ENCODE measurements around the gene ARHGEF6.
"Not testable (repeated sequence)": the region's sequence is repeated elsewhere in the genome, so short reads cannot be mapped to it uniquely, and the experiment has no call there.

The ARHGEF6 gene, protein sequence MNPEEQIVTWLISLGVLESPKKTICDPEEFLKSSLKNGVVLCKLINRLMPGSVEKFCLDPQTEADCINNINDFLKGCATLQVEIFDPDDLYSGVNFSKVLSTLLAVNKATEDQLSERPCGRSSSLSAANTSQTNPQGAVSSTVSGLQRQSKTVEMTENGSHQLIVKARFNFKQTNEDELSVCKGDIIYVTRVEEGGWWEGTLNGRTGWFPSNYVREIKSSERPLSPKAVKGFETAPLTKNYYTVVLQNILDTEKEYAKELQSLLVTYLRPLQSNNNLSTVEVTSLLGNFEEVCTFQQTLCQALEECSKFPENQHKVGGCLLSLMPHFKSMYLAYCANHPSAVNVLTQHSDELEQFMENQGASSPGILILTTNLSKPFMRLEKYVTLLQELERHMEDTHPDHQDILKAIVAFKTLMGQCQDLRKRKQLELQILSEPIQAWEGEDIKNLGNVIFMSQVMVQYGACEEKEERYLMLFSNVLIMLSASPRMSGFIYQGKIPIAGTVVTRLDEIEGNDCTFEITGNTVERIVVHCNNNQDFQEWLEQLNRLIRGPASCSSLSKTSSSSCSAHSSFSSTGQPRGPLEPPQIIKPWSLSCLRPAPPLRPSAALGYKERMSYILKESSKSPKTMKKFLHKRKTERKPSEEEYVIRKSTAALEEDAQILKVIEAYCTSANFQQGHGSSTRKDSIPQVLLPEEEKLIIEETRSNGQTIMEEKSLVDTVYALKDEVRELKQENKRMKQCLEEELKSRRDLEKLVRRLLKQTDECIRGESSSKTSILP

DNA sequence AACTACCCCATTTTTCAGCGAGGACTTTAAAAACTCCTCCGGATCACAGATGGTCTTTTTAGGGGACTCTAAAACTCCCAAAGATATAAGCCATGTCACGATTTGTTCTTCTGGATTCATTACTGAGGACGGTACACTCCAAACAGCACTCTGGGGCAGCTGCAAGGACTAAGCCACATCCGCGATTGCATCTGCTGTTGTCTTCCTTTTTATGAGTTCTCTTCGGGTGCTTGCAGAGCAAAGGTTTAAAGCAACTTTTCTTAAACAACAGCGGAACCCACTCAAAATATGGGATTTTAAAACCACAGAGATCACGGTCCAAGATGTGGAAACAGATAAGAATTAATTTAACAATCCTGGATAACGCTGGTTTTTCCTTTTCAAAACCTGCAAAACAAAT is at the start of gene ARHGEF6:
ARHGEF6 (minus strand) TSS at position 170 of the 400 bp plus-strand sequence; CDS start at position 120, 50 bp downstream.
- DNase-seq: no peak

DNA sequence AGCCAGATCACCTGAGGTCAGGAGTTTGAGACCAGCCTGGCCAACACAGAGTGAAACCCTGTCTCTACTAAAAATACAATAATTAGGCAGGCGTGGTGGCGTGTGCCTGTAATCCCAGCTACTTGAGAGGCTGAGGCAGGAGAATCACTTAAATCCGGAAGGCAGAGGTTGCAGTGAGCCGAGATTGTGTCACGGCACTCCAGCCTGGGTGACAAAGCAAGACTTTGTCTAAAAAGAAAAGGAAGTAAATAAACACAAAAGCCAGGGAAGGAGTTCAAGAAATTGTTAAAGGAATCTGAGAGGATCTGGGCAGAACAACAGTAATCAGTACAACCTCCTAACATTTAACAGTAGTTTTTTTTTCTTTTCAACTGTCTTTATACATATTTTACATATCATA is 48.7 kb upstream of the ARHGEF6 start:
- no peak for DNase-seq

DNA sequence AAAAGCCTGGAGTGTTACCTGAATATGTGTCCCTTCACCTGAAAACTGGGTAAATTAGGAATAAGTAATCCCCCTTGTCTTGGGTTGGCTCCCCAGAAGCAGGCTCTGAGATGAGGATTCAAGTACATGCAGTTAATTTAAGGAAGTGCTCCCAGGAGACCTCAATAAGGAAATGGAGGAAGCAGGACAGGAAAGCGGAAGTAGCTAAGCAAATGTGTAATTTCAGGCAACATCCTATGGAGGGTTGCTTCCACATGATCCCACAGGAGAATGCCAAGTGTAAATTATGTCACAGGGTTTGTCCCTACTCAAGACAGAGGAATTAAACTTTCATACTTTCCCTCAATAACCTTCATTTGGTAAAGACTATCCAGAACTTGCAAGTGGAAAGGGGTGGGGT is 48.1 kb upstream of the ARHGEF6 start:
- DNase-seq: no peak

DNA sequence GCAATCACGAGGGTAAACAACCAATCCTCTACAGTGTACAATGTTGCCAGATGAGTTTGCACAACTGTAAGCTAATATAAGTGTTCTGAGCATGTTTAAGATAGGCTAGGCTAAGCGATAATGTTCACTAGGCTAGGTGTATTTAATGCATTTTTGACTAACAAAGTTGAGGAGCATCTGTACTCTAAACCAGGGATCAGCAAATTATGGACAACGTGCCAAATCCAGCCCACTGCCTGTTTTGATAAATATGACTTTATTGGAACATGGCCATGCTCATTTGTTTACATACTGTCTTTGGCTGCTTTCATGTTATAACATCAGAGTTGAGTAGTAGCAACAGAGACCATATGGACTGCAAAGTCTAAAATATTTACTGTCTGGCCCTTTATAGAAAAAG is 46.3 kb upstream of the ARHGEF6 start:
- DNase-seq: no peak

DNA sequence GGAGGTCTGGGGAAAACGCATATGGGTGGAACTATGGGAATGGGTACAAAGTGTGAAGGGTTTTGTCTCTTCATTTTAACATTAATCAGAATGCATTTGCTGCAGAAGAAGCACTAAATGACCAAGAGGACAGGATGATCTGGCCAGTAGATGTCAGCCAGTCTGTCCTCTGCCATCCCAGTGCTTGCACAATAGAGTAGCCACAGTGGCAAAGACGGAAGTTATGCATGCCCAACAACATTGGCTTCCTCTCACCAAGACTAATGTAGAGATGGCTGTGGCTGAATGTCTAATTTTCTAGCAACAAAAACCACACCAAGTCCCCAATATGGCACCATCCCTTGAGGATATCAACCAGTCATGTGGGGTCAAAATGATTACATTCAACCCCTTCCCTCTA is 45.0 kb upstream of the ARHGEF6 start:
- DNase-seq: no peak

DNA sequence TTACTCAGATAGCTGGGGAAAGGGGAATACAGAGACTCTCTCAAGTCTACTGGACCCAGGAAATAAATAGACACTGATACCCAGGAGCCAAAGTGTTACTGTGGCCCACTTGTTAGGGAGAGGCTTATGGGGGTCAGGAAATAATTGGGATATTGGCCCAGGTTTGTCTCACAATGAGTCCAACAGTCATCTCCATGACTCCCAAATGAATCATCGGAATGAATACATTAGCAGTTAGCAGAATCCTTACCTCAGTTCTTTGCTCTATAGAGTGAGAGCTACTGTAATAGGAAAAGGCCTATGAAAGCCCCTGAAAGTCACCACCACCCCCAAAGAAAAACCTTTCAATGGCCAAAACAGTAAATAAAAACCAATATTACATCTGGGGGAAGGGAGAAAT is 42.4 kb upstream of the ARHGEF6 start:
- no peak for DNase-seq

DNA sequence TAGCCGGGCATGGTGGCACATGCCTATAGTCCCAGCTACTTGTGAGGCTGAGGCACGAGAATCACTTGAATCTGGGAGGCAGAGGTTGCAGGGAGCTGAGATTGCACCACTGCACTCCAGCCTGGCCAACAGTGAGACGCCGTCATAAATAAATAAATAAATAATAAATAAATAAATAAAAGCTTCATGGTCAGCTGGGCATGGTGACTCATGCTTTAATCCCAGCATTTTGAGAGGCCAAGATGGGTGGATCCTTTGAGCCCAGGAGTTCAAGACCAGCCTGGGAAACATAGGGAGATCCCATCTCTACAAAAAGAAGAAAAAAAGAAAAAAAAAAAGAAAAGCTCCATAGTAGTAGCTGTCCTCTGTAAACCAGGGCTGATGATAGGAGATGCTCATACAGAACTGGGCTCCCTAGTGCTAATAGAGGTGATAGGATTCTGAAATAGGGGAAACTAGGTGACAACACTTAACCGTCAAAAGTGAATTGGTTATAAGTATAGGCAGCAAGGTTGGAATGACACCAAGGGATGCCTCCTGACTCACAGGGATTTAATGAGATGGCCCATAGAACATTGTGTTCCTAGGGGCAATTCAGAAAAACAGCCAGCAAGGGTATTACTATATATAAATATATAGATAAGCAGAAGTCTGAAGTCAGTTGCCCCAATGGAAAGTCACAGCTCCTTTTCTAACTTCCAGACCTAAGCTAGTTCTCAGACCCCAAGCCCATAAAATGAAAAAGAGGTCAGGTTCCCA is 41.8 kb upstream of the ARHGEF6 start:
- no peak for DNase-seq

DNA sequence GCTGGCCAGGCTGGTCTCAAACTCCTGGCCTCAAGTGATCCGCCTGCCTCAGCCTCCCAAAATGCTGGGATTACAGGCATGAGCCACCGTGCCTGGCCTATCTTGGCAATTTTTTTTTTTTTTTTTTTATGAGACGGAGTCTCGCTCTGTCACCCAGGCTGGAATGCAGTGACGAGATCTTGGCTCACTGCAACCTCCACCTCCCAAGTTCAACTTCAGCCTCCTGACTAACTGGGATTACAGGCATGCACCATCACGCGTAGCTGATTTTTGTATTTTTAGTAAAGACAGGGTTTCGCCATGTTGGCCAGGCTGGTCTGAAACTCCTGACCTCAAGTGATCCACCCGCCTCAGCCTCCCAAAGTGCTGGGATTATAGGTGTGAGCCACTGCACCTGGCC is 39.0 kb upstream of the ARHGEF6 start:
- not testable (repeated sequence) for DNase-seq

DNA sequence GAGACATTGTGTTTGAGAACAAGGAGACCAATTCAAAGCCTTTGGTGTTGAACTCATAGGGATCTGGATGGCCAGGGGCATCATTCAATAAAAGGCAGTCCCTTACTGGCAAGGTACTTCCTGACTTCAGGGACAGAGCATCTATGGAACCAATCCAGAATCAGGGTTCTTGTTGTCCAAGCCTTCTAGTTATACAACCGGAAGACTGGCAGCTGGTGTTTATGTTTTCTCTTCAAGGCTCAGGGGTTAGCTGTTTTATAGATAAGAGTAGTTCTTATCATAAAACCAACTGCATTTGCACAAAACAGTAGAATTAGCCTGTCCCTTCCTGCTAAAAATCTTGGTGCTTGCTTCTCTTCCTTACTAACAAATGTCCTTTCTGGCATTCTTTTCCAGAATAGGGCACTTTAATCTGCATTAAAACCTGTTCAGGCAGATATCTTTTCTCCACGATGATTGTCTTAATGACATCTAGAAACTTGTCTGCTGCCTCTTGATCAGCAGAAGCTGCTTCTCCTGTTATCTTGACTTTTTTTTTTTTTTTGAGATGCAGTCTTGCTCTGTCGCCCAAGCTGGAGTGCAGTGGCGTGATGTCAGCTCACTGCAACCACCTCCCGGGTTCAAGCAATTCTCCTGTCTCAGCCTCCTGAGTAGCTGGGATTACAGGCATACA is 38.4 kb upstream of the ARHGEF6 start:
- no peak for DNase-seq

DNA sequence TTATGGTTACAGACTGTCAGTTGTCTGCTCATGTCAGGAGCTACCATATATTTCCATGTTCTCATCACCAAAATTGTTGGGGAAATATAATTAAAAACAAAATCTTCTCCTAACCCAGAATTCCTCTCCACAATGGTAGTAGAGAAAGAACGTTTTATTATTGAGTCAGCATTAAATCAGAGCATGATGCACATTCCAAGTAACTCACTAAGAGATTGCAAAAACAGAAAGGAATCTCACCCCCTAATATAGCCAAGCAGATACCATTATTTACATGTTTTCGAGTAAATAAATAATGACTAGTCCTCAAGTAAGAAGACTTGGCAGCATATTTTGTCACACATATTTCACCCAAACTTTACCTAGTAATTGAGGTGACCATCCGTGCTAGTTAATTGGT is 36.2 kb upstream of the ARHGEF6 start:
- DNase-seq: no peak

DNA sequence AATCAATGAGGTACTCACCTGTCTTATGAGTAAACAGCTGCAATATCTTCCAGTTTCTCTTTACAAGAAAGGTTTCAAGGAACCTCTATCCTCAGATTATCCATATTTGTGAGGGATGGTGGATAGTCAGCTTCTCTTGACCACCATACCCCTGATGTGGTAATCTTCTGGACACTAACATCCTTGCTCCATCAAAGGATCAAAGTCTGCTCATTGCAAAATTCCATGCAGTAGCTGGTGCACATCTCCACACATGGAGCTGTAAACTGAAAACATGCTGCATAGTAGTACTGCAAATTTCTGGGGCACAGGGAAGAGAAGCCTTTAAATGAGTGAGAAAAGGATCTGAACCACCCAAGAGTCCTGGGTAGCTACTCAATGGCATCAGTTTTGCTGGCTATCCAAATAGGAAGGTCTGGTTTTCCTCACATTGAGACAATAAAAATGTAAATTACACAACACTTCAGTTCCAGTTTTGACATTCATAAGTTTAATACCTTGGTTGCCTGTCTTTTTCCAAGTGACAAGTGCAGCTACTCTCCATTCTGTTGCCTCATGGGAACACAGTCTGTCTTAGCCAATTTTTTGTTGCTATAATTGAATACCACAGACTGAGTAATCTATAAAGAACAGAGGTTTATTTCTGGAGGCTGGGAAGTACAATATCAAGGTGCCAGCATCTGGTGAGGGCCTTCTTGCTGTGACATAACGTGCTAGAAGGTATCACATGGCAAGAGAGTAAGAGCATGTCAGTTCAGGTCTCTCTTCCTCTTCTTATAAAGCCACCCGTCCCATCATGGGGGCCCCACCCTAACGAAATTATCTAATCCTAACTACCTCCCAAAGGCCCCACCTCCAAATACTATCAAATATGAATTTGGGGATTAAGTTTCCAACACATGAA is 34.4 kb upstream of the ARHGEF6 start:
- DNase-seq: no peak

DNA sequence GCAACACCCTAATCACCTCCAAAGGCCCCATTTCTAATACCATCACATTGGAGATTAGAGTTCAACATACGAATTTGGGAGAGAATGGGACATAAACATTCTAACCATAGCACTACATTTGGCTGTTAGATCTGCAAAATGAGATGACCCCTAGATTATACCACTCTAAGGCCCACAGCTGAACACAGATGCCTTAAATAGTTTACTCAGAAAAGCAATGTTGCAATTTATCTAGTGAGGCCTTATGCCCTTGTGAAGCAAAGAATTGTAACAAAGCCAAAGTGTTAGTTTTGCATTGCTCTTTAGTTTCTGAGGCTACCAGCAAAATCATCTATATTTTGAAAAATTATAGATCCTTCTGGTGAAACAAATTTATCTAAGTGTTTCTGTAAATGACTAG is 31.6 kb upstream of the ARHGEF6 start:
- no peak for DNase-seq

DNA sequence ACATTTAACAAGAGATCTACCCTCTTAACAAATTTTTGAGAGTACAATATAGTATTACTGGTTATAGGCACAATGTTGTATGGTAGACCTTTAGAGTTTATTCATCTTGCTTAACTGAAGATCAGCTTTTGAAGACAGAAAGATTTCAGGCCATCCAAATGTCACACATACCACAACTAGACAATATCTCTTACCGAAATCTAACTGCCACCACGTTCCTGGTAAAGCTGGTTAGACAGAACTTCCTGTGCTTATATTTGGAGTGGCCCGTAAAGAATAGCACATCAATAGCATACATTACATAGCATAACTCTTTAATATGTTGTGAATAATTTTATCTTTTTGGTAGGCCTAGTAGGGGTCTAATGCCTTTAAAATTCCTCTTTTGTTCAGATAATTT is 29.8 kb upstream of the ARHGEF6 start:
- DNase-seq: no peak

DNA sequence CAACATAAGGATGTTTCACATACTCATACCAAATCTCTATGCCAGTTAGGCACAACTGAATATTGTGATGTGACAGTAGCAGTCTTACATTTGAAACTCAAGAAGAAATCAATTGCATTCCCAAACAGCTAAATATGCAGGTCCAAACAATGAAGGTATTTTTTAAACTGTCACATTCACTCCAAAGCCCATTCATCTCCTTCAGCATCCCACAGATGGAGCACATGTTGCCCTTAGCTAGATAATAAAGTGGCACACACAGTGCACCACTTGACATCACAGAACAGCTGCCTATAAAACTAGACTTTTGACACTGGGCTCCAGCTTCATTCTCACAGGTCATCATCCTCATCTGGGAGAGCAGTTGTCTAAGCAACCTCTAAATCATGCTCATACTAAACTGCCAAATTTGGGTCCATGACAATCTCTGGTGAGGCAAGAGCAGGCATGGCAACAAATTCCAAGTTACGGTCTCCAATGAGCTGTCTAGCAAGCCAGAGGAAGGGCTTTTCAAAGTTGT is 26.2 kb upstream of the ARHGEF6 start:
- no peak for DNase-seq

DNA sequence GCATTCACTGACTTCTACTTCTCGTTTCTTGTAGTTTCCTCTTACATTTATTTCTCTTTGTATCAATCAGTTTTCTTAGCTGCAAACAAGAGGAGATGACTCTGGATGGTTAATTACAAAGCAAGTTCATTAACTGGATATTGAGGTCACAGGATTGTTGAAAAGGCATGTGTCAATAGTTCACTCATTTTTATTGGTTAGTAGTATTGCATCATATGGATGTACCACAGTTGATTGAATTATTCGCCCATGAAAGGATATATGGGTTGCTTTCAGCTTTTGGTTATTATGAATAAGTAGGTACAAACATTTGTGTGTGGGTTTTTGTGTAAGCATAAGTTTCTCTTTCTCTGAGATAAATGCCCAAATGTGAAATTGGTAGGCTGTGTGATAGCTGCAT is 21.8 kb upstream of the ARHGEF6 start:
- no peak for DNase-seq

DNA sequence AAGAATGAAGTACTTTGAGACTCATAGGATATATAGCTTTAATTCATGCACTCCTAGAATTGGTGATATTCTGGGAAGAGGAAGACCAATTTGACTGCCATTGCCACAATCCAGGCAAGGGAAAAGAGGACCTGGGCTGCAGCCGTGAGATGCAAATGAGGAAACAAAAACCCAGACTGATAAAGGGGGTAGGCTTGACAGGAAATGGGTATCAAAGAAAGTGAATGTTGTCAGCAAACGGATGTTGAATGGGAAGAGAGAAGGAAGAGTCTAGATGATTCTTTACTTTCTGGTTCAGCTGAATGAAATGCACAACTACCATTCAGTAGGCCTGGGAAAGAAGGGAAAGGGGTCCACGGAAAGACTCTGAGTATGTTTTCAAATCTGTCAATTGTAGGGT is 17.1 kb upstream of the ARHGEF6 start:
- no peak for DNase-seq

DNA sequence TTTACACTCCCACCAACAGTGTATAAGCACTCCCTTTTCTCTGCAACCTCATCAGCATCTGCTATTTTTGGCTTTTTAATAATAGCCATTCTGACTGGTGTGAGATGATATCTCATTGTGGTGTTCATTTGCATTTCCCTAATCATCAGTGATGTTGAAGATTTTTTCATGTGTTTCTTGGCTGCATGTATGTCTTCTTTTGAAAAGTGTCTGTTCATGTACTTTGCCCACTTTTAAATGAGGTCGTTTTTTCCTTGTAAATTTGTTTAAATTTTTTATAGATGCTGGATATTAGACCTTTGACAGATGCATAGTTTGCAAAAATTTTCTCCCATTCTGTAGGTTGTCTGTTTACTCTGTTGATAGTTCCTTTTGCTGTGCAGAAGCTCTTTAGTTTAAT is 14.4 kb upstream of the ARHGEF6 start:
- DNase-seq: not testable (repeated sequence)

DNA sequence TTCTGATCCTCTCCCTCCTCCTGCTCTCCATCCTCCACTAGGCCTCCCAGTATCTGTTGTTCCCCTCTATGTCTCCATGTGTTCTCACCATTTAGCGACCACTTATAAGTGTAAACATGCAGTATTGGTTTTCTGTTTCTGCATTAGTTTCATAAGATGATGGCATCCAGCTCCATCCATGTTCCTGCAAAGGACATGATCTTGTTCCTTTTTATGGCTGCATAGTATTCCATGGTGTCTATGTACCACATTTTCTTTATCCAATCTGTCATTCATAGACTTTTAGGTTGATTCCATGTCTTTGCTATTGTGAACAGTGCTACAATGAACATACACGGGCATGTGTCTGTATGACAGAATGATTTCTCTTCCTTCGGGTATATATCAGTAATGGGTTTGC is 13.9 kb upstream of the ARHGEF6 start:
- not testable (repeated sequence) for DNase-seq

DNA sequence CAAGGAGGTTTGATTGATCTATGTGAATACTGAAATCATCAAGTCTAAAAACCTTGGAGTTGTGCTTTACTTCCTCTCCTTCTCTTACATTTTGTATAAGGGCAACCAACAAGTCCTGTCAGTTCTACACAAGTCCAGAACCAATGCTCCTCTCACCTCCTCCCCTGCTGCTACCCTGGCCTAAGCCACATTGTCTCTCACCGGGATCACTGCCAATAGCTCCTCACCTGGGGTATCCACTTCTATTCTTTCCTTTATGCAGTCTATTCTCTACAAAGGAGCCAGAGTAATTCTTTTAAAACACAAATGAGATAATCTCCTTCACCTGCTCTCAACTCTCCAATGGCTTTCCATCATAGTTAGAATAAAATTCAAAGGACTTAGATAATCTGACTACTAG is 13.3 kb upstream of the ARHGEF6 start:
- no peak for DNase-seq

DNA sequence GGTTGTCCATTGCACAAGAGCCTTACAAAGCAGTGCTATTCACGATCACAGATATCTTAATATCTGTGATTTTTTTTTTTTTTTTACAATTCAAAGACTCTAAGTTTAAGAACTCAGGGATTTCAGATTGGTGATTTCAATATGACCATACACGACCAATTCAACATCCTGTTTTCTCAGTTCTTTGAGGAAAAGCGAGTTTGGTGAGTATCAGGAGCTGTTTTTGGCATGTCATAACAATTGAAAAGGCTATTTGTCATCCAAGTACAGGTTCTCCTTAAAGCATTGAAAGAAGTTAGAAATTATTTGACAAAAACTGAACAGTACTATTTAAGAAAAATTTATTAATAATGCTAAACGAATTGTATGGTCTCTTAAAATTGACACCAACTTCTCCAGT is 9.1 kb upstream of the ARHGEF6 start:
- DNase-seq: no peak

DNA sequence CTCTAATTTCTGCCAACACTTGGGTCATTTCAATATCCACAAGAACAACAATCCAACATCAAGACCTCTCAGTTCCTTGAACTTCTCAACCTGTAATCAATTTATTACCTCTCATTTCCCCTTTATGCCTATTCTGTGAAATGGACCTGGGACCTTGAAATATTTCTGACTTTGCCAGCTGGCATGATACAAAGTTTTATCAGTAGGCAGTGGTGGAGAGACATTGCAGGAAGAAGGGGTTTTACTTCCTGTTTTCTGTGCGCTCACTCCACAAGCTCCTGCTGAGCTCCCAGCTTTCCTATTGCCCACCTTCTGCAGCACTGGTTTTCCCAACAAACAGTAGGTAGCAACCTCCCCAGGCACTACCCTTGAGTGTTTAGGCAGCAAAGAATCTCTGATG is 3.5 kb upstream of the ARHGEF6 start:
- no peak for DNase-seq

DNA sequence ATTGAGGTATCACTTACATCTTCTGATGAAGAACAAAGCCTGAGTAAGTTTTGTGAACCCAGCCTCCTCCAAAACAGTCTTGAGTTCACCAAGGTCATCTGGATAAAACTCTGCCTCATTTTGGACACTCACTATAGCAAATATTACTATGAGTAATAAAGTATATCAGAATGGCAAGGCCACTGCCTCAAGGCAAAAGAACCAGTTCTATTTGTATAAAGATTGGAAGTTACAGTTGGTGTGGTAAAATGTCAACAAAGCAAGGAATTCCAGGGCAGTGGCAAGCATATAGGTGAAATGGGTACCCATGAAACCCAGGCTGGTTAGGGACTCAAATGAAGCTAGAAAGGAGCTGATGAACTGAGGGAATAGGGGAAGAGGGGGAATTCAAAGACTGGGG is 2.4 kb upstream of the ARHGEF6 start:
- DNase-seq: no peak

All from 8988T (cell line).